GM19240 (cell line): ENCODE results near the gene TRAK1.
"Not testable (repeated sequence)": the region's sequence is repeated elsewhere in the genome, so short reads cannot be mapped to it uniquely, and the experiment has no call there.

Experiments
- DNase-seq: peaks from one replicate; pipeline ENCODE4 v3.0.0; 2011; ENCODE audit warnings: low spot score; ENCODE audit not compliant: insufficient read length

Gene TRAK1

DNA sequence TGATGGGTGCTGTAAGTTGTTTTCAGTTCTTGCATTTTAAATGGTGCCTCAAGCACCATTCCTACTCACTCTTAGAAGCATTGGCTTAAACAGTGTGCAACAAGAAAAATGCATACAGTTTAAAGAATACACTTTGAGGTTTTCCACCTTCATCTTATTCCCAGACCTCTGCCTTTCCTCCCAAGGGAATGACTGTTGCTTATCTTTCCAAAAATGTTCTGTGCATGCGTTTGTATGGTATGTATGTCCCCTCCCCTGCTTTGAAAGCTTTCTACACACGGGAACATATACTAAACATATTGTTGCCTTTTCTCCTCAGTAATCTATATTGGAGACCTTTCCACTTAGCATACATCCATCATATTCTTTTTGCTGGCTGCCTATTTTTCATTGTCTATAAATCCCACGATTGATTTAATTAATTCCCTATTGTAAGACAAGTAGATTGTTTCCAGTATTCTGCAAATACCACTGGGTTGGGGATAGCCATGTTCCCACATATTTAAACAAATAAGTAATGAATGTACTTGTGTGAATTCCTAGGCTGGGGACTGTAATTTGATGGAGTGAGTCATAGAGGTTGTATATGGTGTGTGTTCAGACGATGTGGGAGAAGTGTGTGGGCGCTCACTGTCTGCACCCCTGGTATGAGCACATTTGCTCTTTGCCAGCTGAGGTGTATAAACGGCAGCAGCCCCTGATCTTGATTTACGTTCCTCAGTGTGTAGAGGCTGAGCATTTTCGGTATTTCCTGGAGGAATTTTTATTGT is 5.8 kb downstream of the TRAK1 start:
- DNase-seq, result no peak

DNA sequence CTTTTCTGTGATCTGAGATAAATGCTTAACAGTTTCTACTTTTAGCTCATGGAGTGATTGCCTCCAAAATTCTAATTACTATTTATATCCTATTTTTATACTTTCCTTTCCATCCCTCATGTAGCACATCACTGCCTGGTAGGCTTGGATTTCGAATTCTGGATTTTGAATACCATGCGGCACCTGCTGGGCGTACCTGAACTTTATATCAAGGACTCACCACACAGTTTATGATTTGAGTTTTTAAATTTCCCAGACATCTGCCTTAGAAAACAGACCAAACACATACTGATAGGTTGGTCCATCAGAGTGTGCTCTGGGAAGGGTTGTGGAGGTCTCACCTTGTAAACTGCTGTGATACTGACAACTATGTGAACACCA is 6.4 kb downstream of the TRAK1 start:
- DNase-seq, result no peak

DNA sequence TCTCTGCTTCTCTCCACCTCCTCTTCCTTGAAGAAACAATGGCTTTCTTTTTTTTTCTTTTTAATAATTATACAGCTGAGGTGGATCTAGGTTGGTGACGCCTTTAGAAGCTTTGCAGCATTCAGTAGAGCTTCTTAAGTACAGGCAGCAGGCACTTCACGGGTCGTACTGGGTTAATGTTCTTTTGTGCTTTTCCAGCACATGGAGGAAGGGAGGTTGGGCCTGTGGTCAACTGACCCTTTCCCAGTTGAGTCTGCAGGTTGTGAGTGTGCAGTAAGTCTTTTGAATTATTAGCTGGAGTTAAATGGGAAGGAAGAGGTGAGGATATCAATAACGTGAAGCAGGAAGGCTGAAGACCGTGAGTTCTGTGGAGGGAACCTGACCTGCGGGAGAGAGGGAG is 7.0 kb downstream of the TRAK1 start:
- DNase-seq, result no peak

DNA sequence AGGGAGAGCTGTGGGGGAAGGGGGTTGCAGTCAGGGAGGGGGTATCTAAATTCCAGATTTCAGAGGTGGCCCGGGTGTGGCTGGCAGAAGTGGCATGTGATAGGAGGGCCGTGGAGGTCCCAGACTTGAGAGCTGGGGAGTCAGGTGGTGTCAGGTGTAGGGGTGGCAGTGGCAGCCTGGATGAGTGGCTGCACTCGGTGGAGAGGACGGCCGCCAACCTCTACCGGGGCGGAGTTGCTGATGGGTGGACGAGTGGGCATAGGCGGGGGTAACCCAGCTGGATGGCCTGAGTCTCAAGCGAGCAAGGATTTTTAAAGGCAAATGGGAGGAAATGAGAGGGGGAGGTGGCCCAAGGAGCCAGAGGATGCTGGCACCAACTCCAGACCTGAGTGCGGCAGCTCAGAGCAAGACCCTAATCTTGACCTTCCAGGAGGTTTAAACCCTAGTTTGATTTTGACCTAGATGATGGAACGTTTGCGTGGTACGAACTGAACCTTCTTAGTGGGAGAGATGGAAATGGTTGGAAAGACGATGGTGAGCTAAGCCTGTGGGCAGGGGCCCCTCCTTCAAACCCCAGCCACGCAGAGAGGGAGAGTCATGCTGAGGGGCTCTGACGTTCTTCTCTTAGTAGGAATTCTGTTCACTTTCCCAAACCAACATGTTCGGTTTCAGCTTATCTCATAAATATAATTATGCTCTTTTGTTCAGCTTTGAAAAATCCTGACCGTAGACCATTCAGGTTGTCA is 8.0 kb downstream of the TRAK1 start:
- no peak for DNase-seq

DNA sequence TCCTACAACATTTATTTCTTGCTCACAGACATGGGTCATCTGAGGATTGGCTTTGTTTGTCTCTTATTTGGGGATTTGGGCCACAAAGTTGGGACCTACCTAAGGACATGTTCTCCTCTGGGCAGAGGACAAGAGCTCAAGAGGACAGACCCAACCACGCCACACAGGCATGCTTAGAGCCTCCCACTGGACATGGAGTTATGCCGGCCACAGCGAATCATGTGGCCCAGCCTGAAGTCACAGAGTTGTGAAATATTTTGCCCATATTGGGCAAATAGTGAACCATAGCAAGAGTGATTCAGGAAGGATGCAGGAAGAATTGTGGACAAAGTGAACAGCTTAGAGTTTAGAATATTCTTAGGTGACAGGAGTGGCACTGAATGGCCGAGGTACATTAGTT is 9.9 kb downstream of the TRAK1 start:
- no peak for DNase-seq

DNA sequence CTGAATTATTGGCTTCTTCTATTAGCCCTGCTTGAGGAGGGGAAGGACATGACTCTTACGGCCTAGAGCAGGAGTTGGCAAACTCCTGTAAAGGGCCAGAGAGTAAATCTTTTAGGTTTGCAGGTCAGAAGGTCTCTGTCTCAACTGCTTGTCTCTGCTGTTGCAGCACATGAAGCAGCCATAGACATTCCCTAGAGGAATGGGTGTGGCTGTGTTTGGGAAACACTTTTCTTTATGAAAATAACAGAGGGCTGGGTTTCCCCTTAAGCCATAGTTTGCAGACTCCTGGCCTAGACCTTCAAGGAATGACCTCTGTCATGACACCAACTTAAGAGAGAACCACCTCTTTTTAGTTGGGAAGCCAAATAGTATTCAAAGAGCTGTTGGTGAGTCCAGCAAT is 10.3 kb downstream of the TRAK1 start:
- no peak for DNase-seq

DNA sequence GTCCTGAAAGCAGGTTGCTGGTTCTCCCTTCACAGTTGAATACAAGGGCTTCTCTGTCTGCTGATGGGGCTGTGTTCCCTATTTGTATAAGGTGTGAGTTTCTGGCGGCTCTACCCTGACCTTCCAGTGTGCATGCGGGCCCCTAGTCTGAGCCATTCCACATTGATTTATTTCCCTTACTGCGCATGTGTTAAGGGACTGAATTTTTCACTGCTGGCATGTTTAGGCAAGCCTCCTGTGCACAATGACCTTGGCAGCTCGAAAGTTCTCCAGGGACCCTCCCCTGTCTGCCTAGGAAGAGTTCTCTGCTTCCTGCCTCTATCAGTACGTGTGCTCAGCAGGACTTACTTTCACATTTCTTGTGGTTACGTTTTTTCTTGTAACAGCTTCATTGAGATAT is 11.4 kb downstream of the TRAK1 start:
- no peak for DNase-seq

DNA sequence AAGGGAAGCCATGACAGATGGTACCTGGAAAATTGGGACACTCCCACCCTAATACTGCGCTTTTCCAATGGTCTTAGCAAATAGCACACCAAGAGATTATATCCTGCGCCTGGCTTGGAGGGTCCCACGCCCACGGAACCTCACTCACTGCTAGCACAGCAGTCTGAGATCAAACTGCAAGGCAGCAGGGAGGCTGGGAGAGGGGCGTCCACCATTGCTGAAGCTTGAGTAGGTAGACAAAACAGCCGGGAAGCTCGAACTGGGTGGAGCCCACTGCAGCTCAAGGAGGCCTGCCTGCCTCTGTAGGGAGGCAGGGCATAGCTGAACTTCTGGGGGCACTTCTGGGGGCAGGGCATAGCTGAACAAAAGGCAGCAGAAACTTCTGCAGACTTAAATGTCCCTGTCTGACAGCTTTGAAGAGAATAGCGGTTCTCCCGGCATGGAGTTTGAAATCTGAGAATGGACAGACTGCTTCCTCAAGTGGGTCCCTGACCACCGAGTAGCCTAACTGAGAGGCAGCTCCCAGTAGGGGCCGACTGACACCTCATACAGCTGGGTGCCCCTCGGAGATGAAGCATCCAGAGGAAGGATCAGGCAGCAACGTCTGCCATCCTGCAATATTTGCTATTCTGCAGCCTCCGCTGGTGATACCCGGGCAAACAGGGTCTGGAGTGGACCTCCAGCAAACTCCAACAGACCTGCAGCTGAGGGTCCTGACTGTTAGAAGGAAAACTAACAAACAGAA is 12.9 kb downstream of the TRAK1 start:
- not testable (repeated sequence) for DNase-seq

DNA sequence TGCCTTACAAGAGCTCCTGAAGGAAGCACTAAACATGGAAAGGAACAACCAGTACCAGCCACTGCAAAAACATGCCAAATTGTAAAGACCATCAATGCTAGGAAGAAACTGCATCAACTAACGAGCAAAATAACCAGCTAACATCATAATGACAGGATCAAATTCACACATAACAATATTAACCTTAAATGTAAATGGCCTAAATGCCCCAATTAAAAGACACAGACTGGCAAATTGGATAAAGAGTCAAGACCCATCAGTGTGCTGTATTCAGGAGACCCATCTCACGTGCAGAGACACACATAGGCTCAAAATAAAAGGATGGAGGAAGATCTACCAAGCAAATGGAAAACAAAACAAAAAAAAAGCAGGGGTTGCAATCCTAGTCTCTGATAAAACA is 14.8 kb downstream of the TRAK1 start:
- DNase-seq, result not testable (repeated sequence)

DNA sequence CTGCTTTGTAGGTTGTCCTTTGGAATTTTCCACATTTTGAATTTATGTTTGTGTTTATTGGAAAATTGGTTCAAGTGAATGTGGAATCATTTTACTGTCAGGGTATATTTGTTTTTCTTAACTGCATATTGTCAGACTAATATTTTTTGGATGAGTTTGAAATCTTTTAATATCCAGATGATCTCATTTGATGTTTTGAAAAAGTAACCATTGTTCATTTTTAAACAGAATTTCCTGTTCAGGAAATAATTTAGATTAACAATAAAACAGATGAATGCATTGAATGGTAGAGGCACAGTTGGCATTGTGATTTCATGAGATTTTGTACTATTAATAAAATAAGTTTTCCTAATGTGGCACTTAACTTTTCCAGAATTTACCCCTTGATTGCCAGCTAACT is 15.5 kb downstream of the TRAK1 start:
- DNase-seq, result no peak

DNA sequence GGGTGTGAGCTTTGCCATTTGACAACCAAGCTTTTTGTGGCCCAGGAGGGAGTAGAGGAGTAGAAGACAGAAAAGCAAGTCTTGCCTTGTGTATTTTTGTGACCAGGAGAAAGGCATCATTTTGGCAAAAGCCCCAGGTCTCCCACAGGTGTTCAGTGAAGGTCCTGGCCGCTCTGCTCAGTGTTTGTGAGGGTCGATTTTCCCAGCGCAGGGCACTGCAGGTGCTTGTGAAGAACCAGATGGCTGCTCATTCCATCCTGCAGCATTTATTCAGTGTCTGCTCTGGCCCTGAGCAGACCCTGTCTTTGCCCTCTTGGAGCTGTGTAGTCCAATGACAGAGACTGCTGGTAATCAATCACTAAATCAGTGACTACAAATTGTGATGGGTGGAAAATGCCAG is 19.5 kb downstream of the TRAK1 start:
- no peak for DNase-seq

DNA sequence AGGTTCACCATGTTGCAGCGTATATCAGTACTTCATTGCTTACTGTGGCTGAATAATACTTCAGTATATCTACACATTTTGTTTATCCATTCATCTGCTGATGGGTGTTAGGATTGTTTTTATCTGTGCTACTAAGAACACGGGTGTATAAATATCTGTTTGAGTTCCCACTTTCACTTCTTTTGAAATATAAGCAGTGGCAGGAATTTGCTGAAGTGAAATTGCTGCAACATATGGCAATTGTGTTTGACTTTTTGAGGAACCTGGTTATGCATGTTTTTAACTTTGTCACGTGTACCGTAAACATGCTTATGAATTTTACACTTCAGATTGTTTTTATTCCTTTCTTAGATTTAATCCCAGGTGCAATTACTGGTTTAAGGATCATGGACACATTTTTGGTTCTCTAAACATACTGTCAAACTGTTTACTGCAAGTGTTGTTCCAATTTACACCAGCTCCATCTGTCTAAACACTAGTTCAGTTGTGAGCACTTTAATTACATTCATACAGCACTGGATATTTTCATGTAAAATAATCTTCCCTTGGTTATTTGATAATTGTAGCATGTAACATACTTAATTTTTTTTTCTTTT is 23.1 kb downstream of the TRAK1 start:
- DNase-seq, result no peak

DNA sequence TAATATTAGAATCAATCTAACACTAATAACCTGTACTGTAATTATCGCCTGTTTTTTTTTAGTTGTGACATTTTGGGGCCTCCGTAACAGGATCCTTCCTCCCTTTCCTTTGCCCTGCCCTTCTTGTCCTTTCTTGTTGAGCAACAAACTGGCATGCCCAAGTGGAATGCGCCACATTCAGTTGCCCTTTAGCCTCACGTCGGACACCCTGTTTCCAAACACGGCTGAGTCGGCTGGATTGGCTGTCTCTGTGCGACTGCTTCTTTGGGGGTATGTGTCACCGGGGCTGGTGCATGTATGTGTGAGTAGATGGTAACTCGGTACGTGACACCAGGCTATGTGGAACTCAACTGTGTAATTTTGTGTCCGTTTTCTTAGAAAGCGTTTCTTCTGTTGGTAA is 24.1 kb downstream of the TRAK1 start:
- no peak for DNase-seq

DNA sequence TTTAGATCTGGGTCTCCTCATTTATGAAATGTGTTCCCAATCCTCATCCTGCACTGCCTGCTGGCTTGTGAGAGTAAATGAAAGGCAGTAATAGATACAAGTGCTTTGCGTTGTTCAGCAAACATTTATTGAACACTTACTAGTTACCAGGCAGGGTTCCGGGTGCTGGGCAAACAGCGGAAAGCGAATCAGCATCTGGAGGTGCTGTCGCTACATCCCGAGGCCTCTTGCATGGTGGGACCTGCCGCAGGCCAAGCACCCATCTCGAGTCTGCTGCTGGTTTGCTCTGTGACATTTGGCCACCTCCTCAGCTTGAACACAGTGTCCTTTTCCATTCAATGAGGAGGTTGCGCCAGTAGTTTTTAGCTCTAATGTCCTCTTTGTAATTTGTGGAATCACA is 24.8 kb downstream of the TRAK1 start:
- no peak for DNase-seq

DNA sequence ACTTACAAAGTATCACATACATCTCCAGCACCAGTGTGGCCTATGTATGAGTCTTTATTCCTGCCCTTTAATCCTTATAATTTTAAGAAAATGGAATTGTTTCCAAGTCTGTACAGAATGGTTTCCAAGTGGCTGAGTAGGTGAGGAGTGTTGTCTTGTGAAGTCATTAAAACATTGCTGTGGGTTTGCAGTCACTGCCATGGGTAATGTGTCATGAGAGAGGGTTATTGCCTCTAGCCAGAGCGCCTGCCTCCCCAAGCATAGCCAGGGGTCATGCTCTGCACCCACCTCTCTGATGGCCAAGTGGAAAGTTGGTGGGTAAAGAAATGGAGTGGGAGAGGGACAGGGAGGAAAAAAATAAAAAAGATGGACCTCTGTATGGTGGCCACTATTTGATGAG is 25.3 kb downstream of the TRAK1 start:
- DNase-seq, result no peak

DNA sequence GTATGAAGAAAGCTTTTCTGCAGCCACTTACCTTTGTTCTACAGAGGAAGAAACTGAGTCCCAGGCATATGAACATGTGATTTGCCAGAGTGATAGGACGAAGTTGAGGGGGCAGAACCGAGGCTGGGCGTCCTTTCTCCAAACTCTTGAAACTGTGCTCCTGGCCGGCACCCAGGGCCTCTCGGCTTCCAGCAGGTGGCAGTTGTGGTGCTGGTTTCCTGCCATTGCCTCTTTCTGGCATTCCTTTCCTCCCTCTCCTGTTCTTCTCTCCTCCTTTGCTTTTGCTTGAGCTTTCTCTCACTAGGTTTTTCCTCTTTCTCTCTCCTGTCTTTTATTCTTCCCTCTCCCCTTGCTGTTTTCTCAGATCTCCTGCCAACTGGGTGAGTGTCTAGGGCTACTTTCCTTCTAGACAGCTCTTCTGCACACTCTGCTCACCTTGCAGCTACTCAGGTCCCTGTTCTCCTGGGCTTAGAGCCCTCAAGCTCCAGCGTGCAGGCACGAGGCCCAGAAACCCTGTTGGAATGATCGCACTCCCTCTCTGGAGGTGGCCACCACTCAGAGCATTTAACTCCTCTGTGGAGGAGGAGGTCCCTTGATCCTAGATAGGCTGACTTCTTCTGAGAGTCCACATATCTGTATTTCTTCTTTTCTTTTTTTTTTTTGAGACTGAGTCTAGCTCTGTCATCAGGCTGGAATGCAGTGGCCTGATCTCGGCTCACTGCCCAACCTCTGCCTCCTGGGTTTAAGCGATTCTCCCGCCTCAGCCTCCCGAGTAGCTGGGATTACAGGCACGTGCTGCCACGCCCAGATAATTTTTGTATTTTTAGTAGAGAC is 26.2 kb downstream of the TRAK1 start:
- no peak for DNase-seq

DNA sequence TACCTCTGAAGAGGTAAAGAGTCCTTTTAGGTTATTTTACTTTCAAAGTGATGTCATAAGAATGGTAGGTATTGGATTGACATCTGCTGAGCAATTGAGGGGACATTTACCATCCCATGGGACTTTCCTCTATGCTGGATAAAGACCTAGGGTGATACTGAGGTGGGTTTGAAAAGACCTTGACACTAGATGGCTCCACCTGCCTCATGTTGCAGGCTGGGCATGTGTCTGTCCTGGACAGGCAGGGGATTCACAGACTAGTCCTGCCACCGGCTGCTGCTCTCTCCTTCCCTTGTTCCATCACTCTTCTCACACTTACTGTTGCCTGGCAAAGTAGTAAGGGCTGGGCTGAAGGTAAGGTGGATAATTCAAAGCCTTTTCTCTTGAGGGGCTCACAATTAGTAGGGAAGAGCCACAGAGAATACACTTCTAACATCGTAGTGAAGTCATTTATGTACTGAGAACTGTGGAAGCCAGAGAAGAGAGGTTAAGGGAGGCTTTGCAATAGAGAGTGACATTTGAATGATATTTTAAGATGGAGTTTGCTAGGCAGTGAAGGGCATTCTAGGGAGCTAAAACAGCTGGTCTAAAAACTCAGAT is 27.7 kb downstream of the TRAK1 start:
- DNase-seq, result peak; percentile 59

DNA sequence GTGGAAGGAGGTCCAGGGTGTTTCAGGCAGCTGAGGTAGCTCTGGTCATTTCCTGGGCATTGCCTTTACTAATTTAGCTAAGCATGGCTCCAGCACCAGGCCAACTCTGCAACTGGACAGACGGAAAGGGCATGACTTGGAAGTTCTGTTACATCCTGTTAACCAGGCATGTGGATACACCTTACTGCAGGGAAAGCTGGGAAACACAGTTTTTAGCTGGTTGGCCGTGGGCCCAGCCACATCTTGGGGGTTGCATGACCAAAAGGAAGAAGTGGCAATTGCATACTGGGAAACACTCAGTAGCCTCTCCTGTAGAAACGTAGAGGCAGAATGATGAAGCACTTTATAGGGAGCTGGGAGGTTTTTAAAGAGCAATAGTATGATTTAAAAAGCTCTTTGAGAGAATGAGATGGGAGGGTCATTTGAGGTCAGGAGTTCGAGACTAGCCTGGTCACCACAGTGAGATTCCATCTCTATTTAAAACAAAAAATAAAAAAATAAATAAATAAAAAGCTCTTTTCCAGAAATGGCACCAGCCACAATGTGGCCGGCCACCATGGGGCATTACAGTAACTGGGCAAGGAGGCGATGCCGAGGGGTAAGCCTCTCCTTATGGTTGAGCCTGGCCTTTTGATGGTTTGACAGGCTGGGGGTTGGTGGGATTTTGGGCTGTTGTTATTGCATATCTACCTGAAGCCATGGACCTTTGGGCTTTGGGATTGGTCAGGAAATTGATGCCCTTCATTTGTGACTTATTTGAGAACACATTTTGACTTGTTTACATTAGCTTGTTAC is 28.6 kb downstream of the TRAK1 start:
- DNase-seq, result no peak

DNA sequence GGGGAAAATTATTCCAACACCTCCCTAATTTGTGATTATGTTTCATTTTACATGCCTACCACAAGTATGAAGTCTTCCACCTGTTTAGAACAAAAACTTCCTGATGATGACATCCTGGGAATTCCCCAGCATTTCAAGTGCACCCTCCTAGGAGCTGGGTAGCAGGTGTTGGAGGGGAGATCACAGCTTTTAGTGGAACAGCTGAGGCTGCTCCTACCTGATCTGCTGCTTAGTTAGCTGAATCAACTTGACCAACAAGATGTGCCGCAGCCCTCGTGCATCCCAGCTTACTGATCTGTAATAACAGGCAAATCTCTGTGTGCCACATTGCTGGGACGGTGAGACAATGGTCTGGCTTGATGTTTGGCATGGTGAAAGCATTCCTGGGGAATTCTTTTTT is 29.7 kb downstream of the TRAK1 start:
- no peak for DNase-seq
